Psoas muscle (tissue), 8 donors: Measurements from ENCODE around the gene MINDY4. TPM values are rescaled to one million over a fixed set of nuclear protein-coding genes. Genes with fewer than 3 reads are reported as not detected.

Source experiments
- ATAC-seq, 4 donors: fragments of 200-7000 bp; cut with Tn5 transposase; one replicate each; pipeline ENCODE4 v1.9.1; 2020; ENCODE audit warnings: moderate library complexity in 3 of 4, mild to moderate bottlenecking in 2 of 4
- DNase-seq, 2 donors: peaks; one replicate each; pipeline ENCODE4 v3.0.0-alpha.2; 2020
- H3K27ac ChIP-seq: fragments of 200-600 bp; one replicate; pipeline ENCODE4 v1.8.0; 2022
- H3K27me3 ChIP-seq, 3 donors: fragments of 200-600 bp in 1 of 3; one replicate each; pipeline versions ENCODE4 v1.6.1 to v1.8.0; 2013 to 2022; ENCODE audit warnings: low read length in 2 of 3, mild to moderate bottlenecking in 2 of 3, moderate library complexity in 1 of 3; ENCODE audit not compliant: insufficient read depth in 3 of 3
- H3K36me3 ChIP-seq, 2 donors: fragments of 200-600 bp in 1 of 2; one replicate each; pipeline versions ENCODE4 v1.6.1 to v1.8.0; 2013 to 2022; ENCODE audit warnings: low read depth in 1 of 2, mild to moderate bottlenecking in 1 of 2, moderate library complexity in 1 of 2; ENCODE audit not compliant: insufficient read depth in 1 of 2
- H3K4me1 ChIP-seq: fragments of 200-600 bp; one replicate; pipeline ENCODE4 v1.8.0; 2022
- H3K4me3 ChIP-seq: fragments of 200-600 bp; one replicate; pipeline ENCODE4 v1.8.0; 2022; ENCODE audit warnings: mild to moderate bottlenecking
- H3K9me3 ChIP-seq: fragments of 200-600 bp; one replicate; pipeline ENCODE4 v1.8.0; 2022
- WGBS, 3 donors: extraction: QIAGEN DNeasy Blood & Tissue Kit; methylation state at CpG; one replicate each; pipeline versions ENCODE4 v1.1.6 to v1.1.7; 2013; 5-methylcytosine and 5-hydroxymethylcytosine counted together
- intact Hi-C, 2 donors: fragments of 100-400 bp; cut with DNase I; formaldehyde crosslinking; loops; one replicate each; pipeline versions ENCODE4 v1.11.0 to v1.14.2; 2022
- polyA plus RNA-seq, 3 donors: library from polyadenylated mRNA; stranded (reverse); fragments of 200-250 nt; gene quantifications; one replicate each; pipeline ENCODE4 v1.2.3, GENCODE V29; 2013
- total RNA-seq, 4 donors: library from RNA; stranded (reverse); fragmentation: NEBNext Ultra II Directional in 2 of 4; extraction: Animal tissue kit (Norgen Biotek cat#: 25700) in 2 of 4; gene quantifications; one replicate each; pipeline versions ENCODE4 v1.2.1 to v1.2.4, GENCODE V29; 2021 to 2023
- TF ChIP-seq, protein P1 (sequence below): fragments of 200-600 bp; IDR thresholded peaks from one replicate; pipeline ENCODE4 v1.8.0; 2022; ENCODE audit warnings: antibody characterized with exemption
- donor health status: healthy with polysubstance abuse.
- donor health status: DM: no; HTN: no; CAD: no; lungs with moderate emphysema.
- donor health status: Bipolar disorder and iron deficiency.
- donor health status: healthy.
- donor health status: DM: yes; HTN: yes; CAD: no.
- donor health status: DM: no; HTN: no; CAD: no.
- donor health status: DM: no; HTN: no; CAD: no.
- donor health status: DM: yes; HTN: yes; CAD: no.

MINDY4 gene
- total and polyA plus RNA-seq, 7 donors: 0.86 to 3.5 (median 1.5) TPM

DNA sequence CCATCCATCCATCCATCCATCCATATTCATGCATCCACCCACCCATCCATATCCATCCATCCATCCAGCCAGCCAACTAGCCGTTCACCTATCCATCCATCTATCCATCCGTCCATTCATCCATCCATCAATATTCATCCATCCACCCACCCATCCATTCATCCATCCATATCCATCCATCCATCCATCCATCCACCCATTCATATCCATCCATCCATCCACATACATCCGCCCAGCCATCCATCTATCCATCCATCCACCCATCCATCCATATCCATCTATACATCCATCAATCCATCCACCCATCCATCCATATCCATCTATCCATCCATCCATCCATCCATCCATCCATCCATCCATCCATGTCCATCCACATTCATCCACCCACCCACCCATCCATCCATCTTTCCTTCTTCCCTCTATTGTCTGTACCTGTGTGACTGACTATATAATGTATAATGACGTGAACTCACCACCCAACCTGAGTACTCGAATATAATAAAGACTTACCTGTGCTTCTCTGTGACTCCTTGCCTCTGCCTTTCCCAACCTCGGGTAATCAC lies 16.8 kb upstream of the MINDY4 start:
- intact Hi-C loops: no loop called here
- TF ChIP-seq, protein P1, sequence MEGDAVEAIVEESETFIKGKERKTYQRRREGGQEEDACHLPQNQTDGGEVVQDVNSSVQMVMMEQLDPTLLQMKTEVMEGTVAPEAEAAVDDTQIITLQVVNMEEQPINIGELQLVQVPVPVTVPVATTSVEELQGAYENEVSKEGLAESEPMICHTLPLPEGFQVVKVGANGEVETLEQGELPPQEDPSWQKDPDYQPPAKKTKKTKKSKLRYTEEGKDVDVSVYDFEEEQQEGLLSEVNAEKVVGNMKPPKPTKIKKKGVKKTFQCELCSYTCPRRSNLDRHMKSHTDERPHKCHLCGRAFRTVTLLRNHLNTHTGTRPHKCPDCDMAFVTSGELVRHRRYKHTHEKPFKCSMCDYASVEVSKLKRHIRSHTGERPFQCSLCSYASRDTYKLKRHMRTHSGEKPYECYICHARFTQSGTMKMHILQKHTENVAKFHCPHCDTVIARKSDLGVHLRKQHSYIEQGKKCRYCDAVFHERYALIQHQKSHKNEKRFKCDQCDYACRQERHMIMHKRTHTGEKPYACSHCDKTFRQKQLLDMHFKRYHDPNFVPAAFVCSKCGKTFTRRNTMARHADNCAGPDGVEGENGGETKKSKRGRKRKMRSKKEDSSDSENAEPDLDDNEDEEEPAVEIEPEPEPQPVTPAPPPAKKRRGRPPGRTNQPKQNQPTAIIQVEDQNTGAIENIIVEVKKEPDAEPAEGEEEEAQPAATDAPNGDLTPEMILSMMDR: no peak
- H3K27ac ChIP-seq: no peak overlapping the region
- peaks cover 43% of the 10 kb centered on the region for H3K4me1 ChIP-seq
- no peak for DNase-seq
- no peaks in the 10 kb centered on the region for H3K9me3 ChIP-seq
- no peaks in the 10 kb centered on the region for H3K36me3 ChIP-seq
- WGBS, 3 donors: 88 to 90% (median 90%) methylated on average over 6 of the region's 6 CpGs
- H3K27me3 ChIP-seq: no peaks in the 10 kb centered on the region
- no peak overlapping the region for H3K4me3 ChIP-seq
- no peak for ATAC-seq

GRCh38 chr7:30755384-30756154 lies 15.6 kb upstream of the MINDY4 start:
- ATAC-seq: peak in 2 of 4 donors; percentile 20 to 41
- Histone ChIP-seq H3K4me1 (peaks cover 36% of the 10 kb centered on the region), H3K27me3 (no peaks in the 10 kb centered on the region), H3K27ac (peak overlapping the region; percentile 30), H3K36me3 (no peaks in the 10 kb centered on the region), H3K4me3 (peak overlapping the region; percentile 4), H3K9me3 (no peaks in the 10 kb centered on the region)
- peak; percentile 75 to 82 for DNase-seq
- TF ChIP-seq, protein P1: no peak
- WGBS, 3 donors: 28 to 53% (median 29%) methylated on average over 17 to 22 of the region's 22 CpGs
- intact Hi-C loops: no loop called here

- TF ChIP-seq, protein P1: no peak
- DNase-seq: no peak
- no peak overlapping the region for H3K27ac ChIP-seq
- intact Hi-C loops: no loop called here
- no peak for ATAC-seq
- no peak overlapping the region for H3K4me3 ChIP-seq
- H3K36me3 ChIP-seq: no peaks in the 10 kb centered on the region
- H3K27me3 ChIP-seq: no peaks in the 10 kb centered on the region
- H3K9me3 ChIP-seq: no peaks in the 10 kb centered on the region
- peaks cover 27% of the 10 kb centered on the region for H3K4me1 ChIP-seq
- 74 to 82% (median 78%) methylated on average over 6 of the region's 6 CpGs for WGBS, 3 donors
These were observed 13.9 kb upstream of the MINDY4 start for GRCh38 chr7:30757342-30757692.

DNA sequence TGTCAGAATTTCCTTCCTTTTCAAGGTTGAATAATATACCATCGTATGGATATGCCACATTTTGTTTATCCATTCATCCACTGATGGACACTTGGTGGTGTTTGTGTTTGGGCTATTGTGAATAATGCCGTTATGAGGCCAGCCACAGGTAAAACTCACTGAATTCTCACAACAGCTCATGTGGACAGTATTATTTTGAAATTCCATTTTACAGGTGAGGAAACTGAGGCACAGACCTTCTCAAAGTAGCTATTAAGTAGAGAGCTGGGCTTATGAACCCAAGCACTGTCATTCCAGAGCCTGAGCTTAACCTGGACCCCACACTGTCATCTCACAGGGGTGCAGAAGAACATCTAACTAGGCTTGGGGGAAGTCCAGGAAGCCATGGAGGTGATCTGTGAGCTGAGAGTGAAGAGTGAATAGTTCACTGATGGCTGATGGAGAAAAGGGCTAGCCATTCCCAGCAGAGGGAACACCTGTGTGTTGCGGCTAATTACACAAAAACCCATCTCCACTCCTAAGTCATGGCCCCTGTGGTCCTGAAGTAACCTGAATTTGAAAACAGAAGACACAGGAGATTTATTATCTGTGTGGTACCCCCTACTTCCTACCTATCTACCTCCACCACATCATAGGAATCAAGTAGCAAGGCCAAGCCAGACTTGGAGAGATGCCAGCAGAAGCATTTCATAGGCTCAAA lies 10.6 kb upstream of the MINDY4 start:
- DNase-seq (no peak), ATAC-seq (no peak)
- Histone ChIP-seq H3K36me3 (no peaks in the 10 kb centered on the region), H3K4me1 (peaks cover 20% of the 10 kb centered on the region), H3K4me3 (no peak overlapping the region), H3K27ac (no peak overlapping the region), H3K27me3 (no peaks in the 10 kb centered on the region), H3K9me3 (no peaks in the 10 kb centered on the region)
- intact Hi-C loops: no loop called here
- TF ChIP-seq, protein P1: no peak
- WGBS, 3 donors: 97 to 98% (median 97%) methylated on average over 3 of the region's 3 CpGs
